Measurements from ENCODE around the gene CXCL8. TPM values are rescaled to one million over a fixed set of nuclear protein-coding genes. Genes with fewer than 3 reads are reported as not detected.

CXCL8 gene
- total RNA-seq, 1 donor, result 2.4 TPM

DNA sequence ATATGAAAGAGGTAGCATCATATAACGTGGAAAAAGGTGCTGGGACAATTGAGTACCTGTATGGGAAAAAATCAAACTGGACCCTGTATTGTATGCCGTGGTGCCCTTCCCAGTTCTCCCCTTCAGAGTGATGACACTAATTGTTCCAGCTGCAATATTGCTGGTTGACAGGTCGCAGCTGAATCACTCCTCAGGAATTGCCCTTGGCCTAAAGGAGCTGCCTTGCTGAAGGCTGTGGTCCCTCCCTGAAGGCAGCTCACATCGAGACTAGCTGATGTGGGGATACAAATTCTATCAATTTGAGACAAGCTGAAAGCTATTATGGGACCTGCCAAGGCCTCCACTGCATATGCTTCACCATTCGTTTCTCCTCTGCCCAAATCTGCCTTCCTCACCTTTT, 39.3 kb upstream of the CXCL8 start:
- no peak for TF ChIP-seq CTCF (IDR thresholded peaks at IDR 0.05; ENCODE audit: insufficient read depth, low read length)
- DNase-seq (ENCODE audit: low read depth), result peak; percentile 28
- no peak overlapping the region for H3K4me3 ChIP-seq (ENCODE audit: low read depth, low read length)

DNA sequence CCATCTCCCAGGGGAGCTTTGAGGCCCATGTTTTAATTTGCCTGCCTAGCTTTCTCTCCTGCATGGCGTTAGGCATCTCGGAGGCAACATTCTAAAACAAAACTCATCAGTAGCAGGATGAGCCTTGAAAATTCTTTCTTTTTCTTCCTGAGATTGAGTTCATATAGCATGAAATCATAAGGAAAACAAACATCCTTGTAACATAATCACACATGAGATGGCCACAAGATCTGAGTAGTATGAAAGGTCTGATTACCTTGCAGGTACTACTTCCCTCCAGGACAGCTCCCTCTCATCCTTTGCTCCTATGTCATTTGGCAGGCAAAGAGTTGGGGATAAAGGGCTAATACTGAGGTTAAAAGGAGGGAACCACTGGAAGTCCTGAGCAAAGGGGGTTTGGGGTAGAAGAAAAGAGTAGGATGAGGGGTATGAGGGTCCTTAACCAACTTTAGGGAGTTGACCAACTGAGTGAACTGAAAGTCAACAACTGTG, 37.5 kb upstream of the CXCL8 start:
- no peak for DNase-seq (ENCODE audit: low read depth)
- TF ChIP-seq CTCF (IDR thresholded peaks at IDR 0.05; ENCODE audit: insufficient read depth, low read length), result no peak
- no peak overlapping the region for H3K4me3 ChIP-seq (ENCODE audit: low read depth, low read length)

DNA sequence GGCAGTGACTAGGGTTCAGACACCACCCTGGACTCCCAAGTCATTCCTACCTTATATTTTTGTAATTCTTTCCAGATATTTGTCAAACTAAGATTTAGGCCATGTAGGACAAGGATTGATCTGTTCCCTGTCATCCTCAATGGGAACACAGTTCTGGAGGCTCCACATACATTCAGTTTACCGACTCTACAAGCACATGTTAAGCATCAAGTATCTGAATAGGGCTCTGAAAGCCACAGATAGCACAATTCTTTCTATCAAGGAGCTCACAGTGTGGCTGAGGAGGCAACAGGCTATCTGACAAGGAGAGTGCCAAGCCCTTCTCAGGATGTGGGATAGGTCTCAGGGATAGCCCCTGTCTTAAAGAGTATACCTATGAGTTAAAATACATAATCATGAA, 37.0 kb upstream of the CXCL8 start:
- no peak overlapping the region for H3K4me3 ChIP-seq (ENCODE audit: low read depth, low read length)
- TF ChIP-seq CTCF (IDR thresholded peaks at IDR 0.05; ENCODE audit: insufficient read depth, low read length), result no peak

GRCh38 chr4:73704314-73705055, 35.9 kb upstream of the CXCL8 start:
- peak; percentile 100 for DNase-seq (ENCODE audit: low read depth)
- no peak overlapping the region for H3K4me3 ChIP-seq (ENCODE audit: low read depth, low read length)
- no peak for TF ChIP-seq CTCF (IDR thresholded peaks at IDR 0.05; ENCODE audit: insufficient read depth, low read length)

More for the DNA sequence above, 37.0 kb upstream of the CXCL8 start:
- DNase-seq (ENCODE audit: low read depth), result no peak

DNA sequence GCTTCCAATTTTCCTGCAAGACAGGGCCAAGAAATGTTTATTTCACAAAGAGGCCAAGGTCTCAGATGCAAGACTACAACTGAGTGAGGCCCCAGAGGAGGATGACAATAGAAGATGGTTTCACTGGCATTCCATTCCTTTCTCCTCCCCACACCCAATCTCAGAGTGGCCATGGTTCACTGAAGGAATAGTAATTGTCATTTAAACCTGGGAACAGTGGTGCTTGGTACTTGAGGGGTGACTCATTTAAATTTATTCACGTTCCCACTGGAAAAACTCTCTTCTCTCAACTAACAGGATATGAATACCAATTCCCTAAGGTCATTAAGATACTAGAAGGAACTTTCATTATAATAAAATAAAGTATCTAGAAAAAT, 35.3 kb upstream of the CXCL8 start:
- TF ChIP-seq CTCF (IDR thresholded peaks at IDR 0.05; ENCODE audit: insufficient read depth, low read length), result no peak
- peak; percentile 58 for DNase-seq (ENCODE audit: low read depth)
- H3K4me3 ChIP-seq (ENCODE audit: low read depth, low read length), result no peak overlapping the region

- no peak for TF ChIP-seq CTCF (IDR thresholded peaks at IDR 0.05; ENCODE audit: insufficient read depth, low read length)
- no peak for DNase-seq (ENCODE audit: low read depth)
- no peak overlapping the region for H3K4me3 ChIP-seq (ENCODE audit: low read depth, low read length)
These were observed 34.6 kb upstream of the CXCL8 start for GRCh38 chr4:73705721-73706120.

DNA sequence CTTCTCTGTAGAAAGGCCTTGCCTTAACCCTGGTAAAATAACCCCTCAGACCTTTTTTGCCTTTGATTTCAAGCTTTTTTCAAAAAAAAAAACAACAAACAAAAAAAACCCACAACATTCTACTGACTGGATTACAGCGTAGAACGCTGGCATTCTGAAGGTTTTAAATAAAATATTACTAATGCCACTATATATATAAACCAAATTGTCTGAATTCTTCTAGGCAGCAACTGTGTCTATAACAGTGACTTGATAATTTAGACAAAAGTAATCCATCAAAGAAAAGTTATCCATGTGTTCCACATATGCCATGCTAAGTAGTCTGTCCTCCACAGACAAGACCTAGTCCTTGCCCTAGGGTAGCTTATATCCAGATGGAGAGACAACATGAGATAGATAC, 33.6 kb upstream of the CXCL8 start:
- H3K4me3 ChIP-seq (ENCODE audit: low read depth, low read length), result no peak overlapping the region
- DNase-seq (ENCODE audit: low read depth), result no peak
- TF ChIP-seq CTCF (IDR thresholded peaks at IDR 0.05; ENCODE audit: insufficient read depth, low read length), result no peak
